Gastroesophageal sphincter (tissue), 4 donors: Measurements from ENCODE around the gene SCUBE3. TPM values are rescaled to one million over a fixed set of nuclear protein-coding genes. Genes with fewer than 3 reads are reported as not detected.

Experiments used
- ATAC-seq: fragments of 150-250 bp; one replicate; pipeline ENCODE4 v1.9.1; 2016; ENCODE audit warnings: mild to moderate bottlenecking, moderate library complexity
- H3K27ac ChIP-seq, 4 donors: fragments of 200-600 bp; sonication (generic) in 3 of 4; 1 replicate in 3 of 4; 2 replicates in 1 of 4; pipeline ENCODE4 v1.5.1; 2016 to 2019
- H3K27me3 ChIP-seq: fragments of 200-600 bp; sonication (generic); one replicate; pipeline ENCODE4 v1.5.1; 2019
- H3K36me3 ChIP-seq, 2 donors: fragments of 200-600 bp; sonication (generic); one replicate each; pipeline ENCODE4 v1.5.1; 2019; ENCODE audit warnings: control low read depth in 1 of 2
- H3K4me1 ChIP-seq, 3 donors: fragments of 200-600 bp; sonication (generic); 1 replicate in 2 of 3; 2 replicates in 1 of 3; pipeline ENCODE4 v1.5.1; 2016 to 2019; ENCODE audit warnings: control low read depth in 2 of 3
- H3K4me3 ChIP-seq, 2 donors: fragments of 200-600 bp; sonication (generic); one replicate each; pipeline ENCODE4 v1.5.1; 2019; ENCODE audit warnings: mild to moderate bottlenecking in 1 of 2, moderate library complexity in 1 of 2
- H3K9me3 ChIP-seq, 3 donors: fragments of 200-600 bp; sonication (generic); one replicate each; pipeline ENCODE4 v1.5.1; 2017 to 2019; ENCODE audit warnings: control low read depth in 2 of 3
- EP300 ChIP-seq: sonication (generic); formaldehyde crosslinking; IDR thresholded peaks from one replicate; pipeline ENCODE4 v1.6.1; 2017; ENCODE audit warnings: antibody characterized with exemption, mild to moderate bottlenecking
- POLR2A ChIP-seq, 2 donors: fragments of 450-650 bp; IDR thresholded peaks; one replicate each; pipeline ENCODE4 v1.6.1; 2017; ENCODE audit warnings: antibody characterized with exemption in 2 of 2, mild to moderate bottlenecking in 2 of 2, moderate library complexity in 1 of 2
- POLR2AphosphoS5 ChIP-seq: sonication (generic); formaldehyde crosslinking; IDR thresholded peaks from one replicate; pipeline ENCODE4 v1.6.1; 2017; ENCODE audit warnings: antibody characterized with exemption
- WGBS, 2 donors: methylation state at CpG; one replicate each; pipeline ENCODE4 v1.1.5; 2018; ENCODE audit warnings: low coverage in 1 of 2; 5-methylcytosine and 5-hydroxymethylcytosine counted together
- total RNA-seq, 4 donors: library from RNA; depleted of rRNA; stranded (reverse); fragments of >200 nt; gene quantifications; one replicate each; pipeline ENCODE4 v1.1.0, GENCODE V29; 2016
- TF ChIP-seq, protein P1 (sequence below), 4 experiments: fragments of 200-600 bp in 2 of 4; fragments of 450-650 bp in 2 of 4; sonication (generic) in 1 of 4; IDR thresholded peaks; one replicate each; pipeline ENCODE4 v1.5.1; 2017 to 2019; ENCODE audit warnings: antibody characterized with exemption in 4 of 4, mild to moderate bottlenecking in 2 of 4, moderate library complexity in 2 of 4

Gene SCUBE3
- total RNA-seq, 4 donors from 2014 or later, result 1.4 to 7.2 (median 3.0) TPM

DNA sequence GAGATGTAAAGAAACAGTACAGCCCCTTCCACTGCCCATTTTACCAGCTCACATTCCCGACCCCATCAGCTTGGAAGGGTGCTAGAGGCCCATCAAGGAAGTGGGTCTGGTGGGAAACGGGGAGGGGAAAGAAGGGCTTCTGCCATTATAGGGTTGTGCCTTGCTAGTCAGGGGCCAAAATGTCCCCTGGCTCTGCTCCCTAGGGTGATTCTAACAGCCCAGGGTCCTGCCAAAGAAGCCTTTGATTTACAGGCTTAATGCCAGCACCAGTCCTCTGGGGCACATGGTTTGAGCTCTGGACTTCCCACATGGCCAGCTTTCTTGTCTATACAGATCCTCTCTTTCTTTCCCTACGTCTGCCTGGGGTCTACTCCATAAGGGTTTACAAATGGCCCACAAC is 35.2 kb downstream of the SCUBE3 start:
- Histone ChIP-seq H3K27me3 (no peaks in the 10 kb centered on the region), H3K4me1 (peaks cover 2 to 65% (median 8%) of the 10 kb centered on the region in 3 donors), H3K36me3 (peaks cover 0 to 28% of the 10 kb centered on the region in 2 donors), H3K27ac (peak overlapping the region in 2 of 4 donors; percentile 2 to 26), H3K4me3 (no peak overlapping the region), H3K9me3 (no peaks in the 10 kb centered on the region)
- no peak for ATAC-seq
- WGBS, 2 donors, result 40% methylated on average over 1 of the region's 3 CpGs; no CpG with 5 or more reads in 1 of the 2 donors
- TF ChIP-seq POLR2AphosphoS5 (no peak), POLR2A (IDR thresholded peaks at IDR 0.05) (no peak), EP300 (no peak)
- TF ChIP-seq, protein P1, sequence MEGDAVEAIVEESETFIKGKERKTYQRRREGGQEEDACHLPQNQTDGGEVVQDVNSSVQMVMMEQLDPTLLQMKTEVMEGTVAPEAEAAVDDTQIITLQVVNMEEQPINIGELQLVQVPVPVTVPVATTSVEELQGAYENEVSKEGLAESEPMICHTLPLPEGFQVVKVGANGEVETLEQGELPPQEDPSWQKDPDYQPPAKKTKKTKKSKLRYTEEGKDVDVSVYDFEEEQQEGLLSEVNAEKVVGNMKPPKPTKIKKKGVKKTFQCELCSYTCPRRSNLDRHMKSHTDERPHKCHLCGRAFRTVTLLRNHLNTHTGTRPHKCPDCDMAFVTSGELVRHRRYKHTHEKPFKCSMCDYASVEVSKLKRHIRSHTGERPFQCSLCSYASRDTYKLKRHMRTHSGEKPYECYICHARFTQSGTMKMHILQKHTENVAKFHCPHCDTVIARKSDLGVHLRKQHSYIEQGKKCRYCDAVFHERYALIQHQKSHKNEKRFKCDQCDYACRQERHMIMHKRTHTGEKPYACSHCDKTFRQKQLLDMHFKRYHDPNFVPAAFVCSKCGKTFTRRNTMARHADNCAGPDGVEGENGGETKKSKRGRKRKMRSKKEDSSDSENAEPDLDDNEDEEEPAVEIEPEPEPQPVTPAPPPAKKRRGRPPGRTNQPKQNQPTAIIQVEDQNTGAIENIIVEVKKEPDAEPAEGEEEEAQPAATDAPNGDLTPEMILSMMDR (IDR thresholded peaks at IDR 0.05), result no peak

DNA sequence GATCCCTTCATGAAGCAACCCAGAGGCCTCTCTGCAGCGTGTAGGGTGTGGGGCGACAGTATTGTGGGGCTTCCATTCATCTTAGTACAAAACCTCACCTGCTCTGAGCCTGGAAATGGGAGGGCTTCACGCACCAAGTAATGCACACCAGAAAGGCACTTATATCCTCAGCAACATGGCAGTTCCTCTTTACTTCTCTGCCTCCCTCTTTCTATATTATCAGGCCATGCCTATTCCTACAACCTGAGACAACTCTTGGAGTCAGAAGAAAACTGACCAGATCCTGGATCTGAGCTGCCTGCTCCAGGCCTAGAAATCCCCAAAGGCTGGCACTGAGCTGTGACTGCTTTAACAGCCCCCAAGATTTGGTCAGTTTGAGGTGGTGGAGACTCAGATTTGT is 38.2 kb downstream of the SCUBE3 start:
- ATAC-seq, result no peak

DNA sequence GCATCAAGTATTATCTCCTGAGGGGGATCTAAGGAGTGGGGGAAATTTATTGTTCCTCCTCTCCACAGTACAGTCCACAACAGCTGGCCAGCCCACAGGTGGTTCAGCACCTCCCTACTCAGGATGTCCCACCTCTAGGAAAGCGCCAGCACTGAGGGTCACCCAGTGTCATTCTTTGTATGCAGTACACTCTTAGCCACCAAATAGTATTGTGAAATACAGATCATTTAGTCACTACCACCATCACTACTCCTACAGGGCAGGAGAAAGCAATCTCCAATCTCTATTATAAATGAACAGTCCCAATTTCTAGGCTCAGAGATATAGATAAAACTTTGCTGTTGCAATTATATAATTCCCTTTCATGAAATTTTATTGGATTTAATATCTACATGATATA is 39.5 kb downstream of the SCUBE3 start:
- WGBS, 2 donors, result 100% methylated on average over 1 of the region's 1 CpG
- Histone ChIP-seq H3K27ac (no peak overlapping the region), H3K36me3 (no peaks in the 10 kb centered on the region), H3K9me3 (no peaks in the 10 kb centered on the region), H3K4me1 (peaks cover 2 to 90% (median 12%) of the 10 kb centered on the region in 3 donors), H3K27me3 (no peaks in the 10 kb centered on the region), H3K4me3 (no peak overlapping the region)
- TF ChIP-seq, protein P1 (IDR thresholded peaks at IDR 0.05), result no peak
- TF ChIP-seq POLR2A (IDR thresholded peaks at IDR 0.05), result no peak
- TF ChIP-seq EP300, result no peak
- TF ChIP-seq POLR2AphosphoS5, result no peak
- ATAC-seq, result no peak

More for the DNA sequence above, 38.2 kb downstream of the SCUBE3 start:
- H3K36me3 ChIP-seq, result no peaks in the 10 kb centered on the region
- H3K27ac ChIP-seq, result no peak overlapping the region
- no peaks in the 10 kb centered on the region for H3K9me3 ChIP-seq
- no peaks in the 10 kb centered on the region for H3K27me3 ChIP-seq
- no CpG with 5 or more reads among the region's 3 CpGs for WGBS, 2 donors
- peaks cover 2 to 87% (median 8%) of the 10 kb centered on the region in 3 donors for H3K4me1 ChIP-seq
- TF ChIP-seq, protein P1 (IDR thresholded peaks at IDR 0.05), result no peak
- TF ChIP-seq POLR2AphosphoS5, result no peak
- no peak for TF ChIP-seq EP300
- TF ChIP-seq POLR2A (IDR thresholded peaks at IDR 0.05), result no peak
- no peak overlapping the region for H3K4me3 ChIP-seq

DNA sequence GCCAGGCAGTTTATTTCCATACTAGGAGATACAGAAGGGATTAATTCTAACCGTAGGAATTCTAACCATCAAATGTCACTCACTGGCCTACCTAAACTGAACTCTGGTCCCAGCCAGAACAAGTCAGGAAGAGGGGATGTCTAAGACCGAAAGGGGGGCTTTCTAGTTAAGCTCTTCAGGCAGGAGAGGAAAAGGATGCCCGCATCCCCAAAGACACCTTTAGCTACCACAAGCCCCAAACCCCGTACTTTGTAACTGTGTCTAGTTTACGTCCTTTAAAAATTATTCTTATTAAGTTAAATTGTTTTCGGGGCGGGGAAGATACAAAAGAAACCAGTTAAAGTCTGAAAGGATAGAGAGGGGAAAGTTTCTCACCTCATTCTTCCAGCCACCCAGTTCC is 44.6 kb downstream of the SCUBE3 start:
- Histone ChIP-seq H3K9me3 (no peaks in the 10 kb centered on the region), H3K4me3 (peak overlapping the region; percentile 86 to 88), H3K27ac (peak overlapping the region; percentile 93 to 100 (median 98)), H3K4me1 (peaks cover under 1 to 83% (median 5%) of the 10 kb centered on the region in 3 donors), H3K27me3 (no peaks in the 10 kb centered on the region), H3K36me3 (no peaks in the 10 kb centered on the region)
- TF ChIP-seq, protein P1 (IDR thresholded peaks at IDR 0.05), result no peak
- no peak for TF ChIP-seq POLR2A (IDR thresholded peaks at IDR 0.05)
- TF ChIP-seq POLR2AphosphoS5, result no peak
- 0 to 23% methylated on average over 5 to 7 of the region's 7 CpGs for WGBS, 2 donors
- no peak for ATAC-seq

DNA sequence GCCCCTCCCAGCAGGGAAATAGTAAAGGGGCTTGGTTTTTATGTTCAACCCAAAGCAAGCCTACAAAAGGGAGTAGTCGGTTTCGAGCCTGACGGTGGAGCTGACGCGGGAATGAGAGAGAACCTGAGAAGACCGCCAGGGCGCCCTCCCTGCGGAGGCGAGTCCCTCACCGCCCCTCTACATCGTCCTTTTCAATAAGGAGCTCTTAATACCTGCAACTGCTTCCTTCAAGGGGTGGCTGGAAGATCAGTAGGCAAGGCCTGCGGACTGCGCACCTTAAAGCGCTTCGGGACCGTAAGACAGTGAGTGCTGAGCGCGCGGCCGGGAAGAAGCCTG is 45.1 kb downstream of the SCUBE3 start:
- H3K4me1 ChIP-seq, result peaks cover 0 to 83% (median 5%) of the 10 kb centered on the region in 3 donors
- H3K36me3 ChIP-seq, result no peaks in the 10 kb centered on the region
- ATAC-seq, result peak; percentile 16
- no peaks in the 10 kb centered on the region for H3K27me3 ChIP-seq
- no peaks in the 10 kb centered on the region for H3K9me3 ChIP-seq
- H3K27ac ChIP-seq, result peak overlapping the region; percentile 93 to 100 (median 98)
- TF ChIP-seq, protein P1 (IDR thresholded peaks at IDR 0.05), result peak in 3 of 4 experiments; percentile 8 to 21 (median 13)
- no peak for TF ChIP-seq EP300
- no peak for TF ChIP-seq POLR2A (IDR thresholded peaks at IDR 0.05)
- TF ChIP-seq POLR2AphosphoS5, result no peak
- WGBS, 2 donors, result 0% methylated on average over 11 of the region's 20 CpGs; no CpG with 5 or more reads in 1 of the 2 donors
- peak overlapping the region; percentile 86 to 88 for H3K4me3 ChIP-seq
